Measurements from ENCODE around the gene CRTAC1.
"Not testable (repeated sequence)": the region's sequence is repeated elsewhere in the genome, so short reads cannot be mapped to it uniquely, and the experiment has no call there.

The CRTAC1 gene

DNA sequence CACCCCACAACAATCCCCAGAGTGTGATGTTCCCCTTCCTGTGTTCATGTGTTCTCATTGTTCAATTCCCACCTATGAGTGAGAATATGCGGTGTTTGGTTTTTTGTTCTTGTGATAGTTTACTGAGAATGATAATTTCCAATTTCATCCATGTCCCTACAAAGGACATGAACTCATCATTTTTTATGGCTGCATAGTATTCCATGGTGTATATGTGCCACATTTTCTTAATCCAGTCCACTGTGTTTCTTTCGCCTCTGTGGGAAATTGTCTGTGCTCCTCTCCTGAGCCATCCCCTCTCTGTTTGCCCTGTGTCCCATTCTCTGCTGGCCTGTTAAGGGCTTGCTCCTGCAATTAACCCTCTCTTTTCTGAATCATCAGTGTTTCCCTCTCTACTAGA is 186.4 kb downstream of the CRTAC1 start:
- DNase-seq (ENCODE audit: low read depth in 1 of 2, low spot score in 1 of 2), result not testable (repeated sequence)

DNA sequence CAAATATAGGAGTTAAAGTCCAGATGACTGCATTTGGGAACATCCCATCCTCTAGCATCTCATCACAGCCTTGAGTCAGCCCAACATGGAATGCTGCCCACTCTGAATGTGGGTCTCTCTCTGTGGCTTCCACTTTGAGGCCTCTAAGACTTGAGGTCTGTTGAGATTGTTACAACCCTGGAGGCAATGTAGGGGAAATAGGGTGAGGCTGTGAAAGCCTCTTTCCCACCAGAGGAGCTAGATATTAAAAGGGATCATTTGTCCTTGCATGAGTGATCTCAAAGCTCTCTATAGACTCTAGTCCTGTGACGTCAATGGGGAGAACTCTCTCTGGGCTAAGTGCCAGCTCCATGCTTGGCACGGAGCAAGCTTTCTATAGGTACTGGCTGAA is 187.1 kb downstream of the CRTAC1 start:
- DNase-seq (ENCODE audit: low read depth in 1 of 2, low spot score in 1 of 2), result no peak

DNA sequence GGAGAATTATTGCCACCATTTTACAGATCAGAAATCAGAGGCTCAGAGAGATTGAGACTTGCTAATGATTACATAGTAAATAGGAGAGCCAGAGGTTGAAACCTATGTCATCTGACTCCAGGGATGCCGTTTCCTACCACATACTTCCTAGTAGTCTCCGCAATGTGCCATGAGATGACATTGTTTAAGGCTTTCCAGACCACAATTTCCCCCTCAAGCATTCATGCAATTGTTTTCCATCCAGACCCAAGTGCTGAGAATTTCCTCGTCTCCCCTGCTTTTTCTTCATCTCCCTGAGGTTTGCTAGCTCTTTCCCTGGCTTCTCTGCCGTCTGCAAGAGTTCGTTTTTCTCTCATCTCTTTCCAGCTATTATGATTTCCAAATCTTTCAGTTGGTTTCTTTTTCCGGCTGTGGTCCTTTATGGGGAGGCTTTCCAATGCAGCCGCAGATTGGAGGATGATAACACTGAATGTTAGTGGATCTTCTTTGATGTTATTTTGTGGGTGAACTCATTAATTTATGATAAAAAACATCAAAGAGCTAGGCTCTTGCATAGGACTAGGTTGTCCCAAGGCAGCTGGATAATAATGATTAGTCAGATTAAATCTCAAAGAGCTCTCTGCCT is 187.7 kb downstream of the CRTAC1 start:
- no peak for DNase-seq (ENCODE audit: low read depth in 1 of 2, low spot score in 1 of 2)

DNA sequence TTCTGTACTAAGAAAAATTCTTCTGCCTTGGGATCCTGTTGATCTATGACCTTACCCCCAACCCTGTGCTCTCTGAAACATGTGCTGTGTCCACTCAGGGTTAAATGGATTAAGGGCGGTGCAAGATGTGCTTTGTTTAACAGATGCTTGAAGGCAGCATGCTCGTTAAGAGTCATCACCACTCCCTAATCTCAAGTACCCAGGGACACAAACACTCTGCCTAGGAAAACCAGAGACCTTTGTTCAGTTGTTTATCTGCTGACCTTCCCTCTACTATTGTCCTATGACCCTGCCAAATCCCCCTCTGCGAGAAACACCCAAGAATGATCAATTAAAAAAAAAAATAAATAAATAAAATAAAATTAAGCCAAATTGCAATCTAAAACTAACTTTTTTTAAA is 188.3 kb downstream of the CRTAC1 start:
- not testable (repeated sequence) for DNase-seq (ENCODE audit: low read depth in 1 of 2, low spot score in 1 of 2)

DNA sequence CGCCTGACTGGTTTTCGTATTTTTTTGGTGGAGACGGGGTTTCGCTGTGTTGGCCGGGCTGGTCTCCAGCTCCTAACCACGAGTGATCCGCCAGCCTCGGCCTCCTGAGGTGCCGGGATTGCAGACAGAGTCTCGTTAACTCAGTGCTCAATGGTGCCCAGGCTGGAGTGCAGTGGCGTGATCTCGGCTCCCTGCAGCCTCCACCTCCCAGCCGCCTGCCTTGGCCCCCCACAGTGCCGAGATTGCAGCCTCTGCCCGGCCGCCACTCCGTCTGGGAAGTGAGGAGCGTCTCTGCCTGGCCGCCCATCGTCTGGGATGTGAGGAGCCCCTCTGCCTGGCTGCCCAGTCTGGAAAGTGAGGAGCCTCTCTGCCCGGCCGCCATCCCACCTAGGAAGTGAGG is 189.3 kb downstream of the CRTAC1 start:
- not testable (repeated sequence) for DNase-seq (ENCODE audit: low read depth in 1 of 2, low spot score in 1 of 2)

DNA sequence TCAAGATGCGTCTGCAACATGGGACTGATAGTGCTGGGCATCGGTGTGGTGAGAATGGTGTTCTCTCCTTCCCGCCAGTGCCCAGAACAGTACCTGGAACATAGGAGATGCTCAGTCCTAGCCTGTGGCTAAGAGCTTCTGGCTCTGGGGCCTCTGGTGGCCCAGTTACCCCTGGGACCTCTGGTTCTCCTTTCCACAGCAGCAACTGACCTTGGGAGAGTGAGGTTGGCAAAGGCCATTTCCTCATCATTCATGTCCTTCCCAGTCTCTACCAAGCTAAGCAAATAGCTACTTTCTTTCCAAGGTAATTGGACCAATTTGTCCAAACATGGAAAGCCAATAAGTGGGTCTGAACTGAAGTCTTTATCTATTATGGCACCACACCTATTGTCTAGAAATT is 192.3 kb downstream of the CRTAC1 start:
- DNase-seq (ENCODE audit: low read depth in 1 of 2, low spot score in 1 of 2), result no peak

DNA sequence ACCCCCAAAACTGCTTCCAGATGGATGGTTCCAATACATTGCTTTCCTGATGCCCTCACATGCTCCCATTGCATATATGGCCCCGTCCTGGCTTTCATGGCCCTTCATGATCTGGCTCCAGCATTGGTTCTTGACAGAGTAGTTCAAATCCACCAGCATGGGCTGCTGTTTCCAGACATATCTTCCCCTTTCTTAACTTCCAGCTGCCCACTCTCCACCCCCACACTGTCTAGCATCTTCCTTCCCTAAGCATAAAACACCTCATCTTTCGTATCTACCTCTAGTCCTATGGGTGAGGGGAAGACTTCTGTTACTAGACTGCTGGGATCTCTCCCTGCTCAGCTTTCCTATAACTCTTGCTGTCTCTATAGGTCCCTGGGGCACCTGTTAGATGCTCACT is 194.0 kb downstream of the CRTAC1 start:
- no peak for DNase-seq (ENCODE audit: low read depth in 1 of 2, low spot score in 1 of 2)

DNA sequence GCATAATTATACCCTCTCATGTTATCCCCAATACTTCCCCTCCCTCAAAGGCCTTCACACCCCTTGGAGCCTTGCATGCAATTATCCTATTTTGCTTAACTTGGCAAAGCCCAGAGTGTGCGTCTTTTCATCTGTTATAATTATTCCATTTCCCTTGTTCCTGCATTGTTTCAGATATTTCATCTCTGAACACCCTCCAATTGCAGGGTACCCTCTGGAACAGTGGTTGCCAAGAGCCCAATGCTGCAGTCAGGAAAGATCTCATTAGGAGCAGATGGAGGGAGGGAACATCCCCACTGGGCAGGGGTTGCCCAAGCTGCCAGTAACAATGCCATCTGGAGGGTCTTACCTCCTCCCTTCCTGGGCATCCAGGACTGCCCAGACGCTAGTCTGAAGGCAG is 199.2 kb downstream of the CRTAC1 start:
- no peak for DNase-seq (ENCODE audit: low read depth in 1 of 2, low spot score in 1 of 2)

DNA sequence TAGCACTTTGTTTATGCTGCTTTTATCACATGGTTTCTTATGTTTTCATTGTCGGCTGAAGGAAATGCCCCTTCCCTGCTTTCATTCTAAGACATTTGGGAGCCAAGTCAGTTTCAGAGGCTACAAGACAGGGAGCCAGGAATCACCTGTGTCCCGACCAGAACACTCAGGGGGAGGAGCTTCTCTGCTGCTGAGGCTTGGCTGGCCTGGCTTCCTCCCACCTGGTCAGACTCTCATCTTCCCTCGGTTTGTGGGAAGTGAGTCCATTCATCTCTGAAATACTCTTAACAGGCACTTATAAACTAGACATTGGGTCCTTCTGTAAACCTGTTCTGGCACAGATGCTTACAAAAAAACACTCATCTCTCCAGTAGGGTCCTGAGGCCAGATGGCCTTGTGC is 200.4 kb downstream of the CRTAC1 start:
- DNase-seq (ENCODE audit: low read depth in 1 of 2, low spot score in 1 of 2), result no peak

DNA sequence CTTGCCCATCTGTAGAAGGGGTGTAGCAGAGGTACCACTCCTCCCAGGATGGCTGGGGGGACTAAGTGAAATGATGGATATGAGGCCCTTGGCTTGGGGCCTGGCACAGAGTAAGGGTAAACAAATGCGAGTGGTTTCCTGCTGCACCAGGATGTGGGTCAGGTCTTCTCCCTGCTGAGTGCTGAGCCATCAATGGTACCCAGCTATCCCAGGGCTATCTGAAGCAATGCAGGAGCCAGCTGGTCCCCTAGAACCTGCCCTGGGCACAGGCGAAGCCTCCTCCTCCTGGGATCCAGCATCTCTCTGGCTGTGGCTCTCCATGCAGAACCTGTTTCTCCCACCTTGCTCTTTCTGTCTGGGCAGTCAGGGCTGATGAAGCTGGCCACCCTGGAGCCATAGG is 201.7 kb downstream of the CRTAC1 start:
- no peak for DNase-seq (ENCODE audit: low read depth in 1 of 2, low spot score in 1 of 2)

DNA sequence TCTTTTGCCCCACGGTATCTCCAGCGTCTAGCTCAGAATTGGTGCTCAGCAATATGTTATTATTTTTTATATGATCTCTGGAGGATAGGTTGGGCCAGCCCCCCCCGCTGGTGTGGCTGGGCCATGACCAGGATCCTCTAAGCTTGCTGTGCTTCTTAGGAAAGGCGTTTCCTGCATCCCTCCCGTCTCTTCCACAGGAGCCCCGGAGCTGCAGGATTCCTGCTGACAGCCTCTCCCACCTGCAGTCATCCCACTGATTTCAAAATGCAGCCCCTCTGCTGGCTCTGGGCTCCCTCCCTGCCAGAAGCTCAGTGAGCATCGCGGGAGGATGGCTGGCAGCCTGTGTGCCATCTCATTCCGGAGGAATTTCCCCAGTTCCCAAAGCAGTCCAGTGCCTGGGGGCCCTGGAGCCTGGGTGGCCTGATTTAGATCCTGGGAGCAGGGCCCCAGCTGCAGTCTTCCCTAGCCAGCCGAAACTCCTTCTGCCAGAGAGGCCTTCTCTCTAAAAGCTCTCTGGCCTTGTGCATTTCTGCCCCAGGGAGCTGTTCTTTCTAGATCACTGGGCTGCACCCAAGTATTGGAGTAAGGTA is 202.6 kb downstream of the CRTAC1 start:
- no peak for DNase-seq (ENCODE audit: low read depth in 1 of 2, low spot score in 1 of 2)

DNA sequence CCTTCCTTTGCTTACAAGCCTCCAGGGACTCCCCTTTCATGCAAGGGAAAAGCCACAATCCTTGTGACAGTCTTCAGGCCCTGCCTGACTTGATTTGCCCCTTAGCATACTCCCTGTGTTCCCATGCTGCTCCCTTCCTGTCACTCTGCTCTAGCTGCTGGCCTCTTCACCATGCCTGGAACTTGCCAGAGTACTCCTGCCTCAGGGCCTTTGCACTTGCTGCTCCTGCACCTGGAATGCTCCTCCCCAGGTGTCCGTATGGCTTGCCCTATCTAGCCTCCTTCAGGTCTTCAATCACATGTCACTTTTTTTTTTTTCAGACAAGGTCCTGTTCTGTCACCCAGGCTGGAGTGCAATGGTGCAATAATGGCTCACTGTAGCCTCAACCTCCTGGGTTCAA is 203.5 kb downstream of the CRTAC1 start:
- DNase-seq (ENCODE audit: low read depth in 1 of 2, low spot score in 1 of 2), result no peak

DNA sequence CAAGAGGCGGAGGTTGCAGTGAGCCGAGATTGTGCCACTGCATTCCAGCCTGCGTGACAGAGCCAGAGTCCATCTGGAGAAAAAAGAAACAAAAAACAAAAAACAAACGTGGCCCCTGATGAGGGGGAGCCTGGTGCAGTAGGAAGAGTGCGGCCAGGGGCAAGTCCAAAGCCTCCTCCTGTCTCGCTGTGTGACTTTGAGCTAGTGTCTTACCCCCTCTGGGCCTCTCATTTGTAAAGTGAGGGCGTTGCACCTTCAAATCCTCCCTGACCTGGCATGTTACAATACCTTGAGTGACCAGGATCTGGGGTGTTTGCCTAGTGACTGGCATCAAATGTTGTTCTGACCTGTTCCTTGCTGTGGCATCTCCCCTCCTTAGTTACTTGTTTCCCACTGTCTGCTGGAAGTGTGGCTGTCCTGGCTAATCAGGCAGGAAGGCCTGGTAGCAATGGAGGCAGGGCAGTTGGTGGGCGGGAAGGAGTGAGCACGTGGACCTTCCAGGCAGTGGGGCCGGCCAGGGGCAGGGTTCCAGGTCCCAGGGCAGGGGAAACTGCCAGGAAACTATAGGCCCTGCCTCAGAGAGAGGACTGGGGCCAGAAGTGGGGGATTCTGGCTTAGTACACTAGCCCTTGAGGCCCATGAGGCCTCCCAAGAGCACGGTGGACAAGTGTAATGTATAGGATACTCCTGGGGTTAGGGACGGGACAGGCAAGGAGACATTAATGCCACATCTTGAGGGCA is 205.2 kb downstream of the CRTAC1 start:
- no peak for DNase-seq (ENCODE audit: low read depth in 1 of 2, low spot score in 1 of 2)

DNA sequence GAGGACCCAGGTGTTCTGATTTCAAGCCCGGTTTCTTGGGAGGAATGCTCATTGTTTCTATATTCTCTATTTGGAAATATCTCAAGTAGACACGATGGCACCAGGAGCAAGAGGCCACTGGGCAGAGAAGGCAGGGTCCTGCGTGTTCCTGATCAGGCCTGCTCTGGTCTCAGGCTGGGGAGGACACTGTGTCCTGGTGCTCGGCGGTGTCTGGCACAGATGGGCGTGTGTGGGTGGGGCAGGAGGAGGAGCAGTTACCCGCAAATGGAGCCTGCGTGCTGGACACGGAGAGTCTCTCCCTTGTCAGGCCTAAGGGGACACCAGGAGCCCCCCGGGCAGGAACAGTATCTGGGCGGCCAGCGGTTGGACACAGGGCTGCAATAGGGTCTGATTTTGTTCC is 206.7 kb downstream of the CRTAC1 start:
- DNase-seq (ENCODE audit: low read depth in 1 of 2, low spot score in 1 of 2), result no peak

DNA sequence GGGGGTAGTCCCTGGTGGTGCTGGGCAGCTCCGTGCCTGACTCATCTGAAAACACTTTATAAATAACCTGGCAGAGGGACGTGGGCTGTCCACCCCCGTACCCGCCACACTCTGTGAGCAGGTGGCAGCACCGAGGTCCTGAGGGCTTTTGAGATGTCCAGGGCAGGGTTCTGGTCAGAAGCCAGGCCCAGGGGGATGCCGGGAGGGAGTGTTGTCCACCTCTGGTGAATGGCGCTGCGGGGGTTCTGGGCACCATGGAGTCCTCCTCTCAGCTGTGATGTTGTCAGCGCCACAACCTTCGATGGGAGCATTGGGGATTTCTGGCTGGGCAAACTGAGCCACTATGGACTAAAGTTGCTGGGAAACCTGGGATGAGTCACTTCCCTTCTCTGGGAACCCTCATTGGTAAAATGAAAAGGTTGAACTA is 208.1 kb downstream of the CRTAC1 start:
- DNase-seq (ENCODE audit: low read depth in 1 of 2, low spot score in 1 of 2), result no peak

DNA sequence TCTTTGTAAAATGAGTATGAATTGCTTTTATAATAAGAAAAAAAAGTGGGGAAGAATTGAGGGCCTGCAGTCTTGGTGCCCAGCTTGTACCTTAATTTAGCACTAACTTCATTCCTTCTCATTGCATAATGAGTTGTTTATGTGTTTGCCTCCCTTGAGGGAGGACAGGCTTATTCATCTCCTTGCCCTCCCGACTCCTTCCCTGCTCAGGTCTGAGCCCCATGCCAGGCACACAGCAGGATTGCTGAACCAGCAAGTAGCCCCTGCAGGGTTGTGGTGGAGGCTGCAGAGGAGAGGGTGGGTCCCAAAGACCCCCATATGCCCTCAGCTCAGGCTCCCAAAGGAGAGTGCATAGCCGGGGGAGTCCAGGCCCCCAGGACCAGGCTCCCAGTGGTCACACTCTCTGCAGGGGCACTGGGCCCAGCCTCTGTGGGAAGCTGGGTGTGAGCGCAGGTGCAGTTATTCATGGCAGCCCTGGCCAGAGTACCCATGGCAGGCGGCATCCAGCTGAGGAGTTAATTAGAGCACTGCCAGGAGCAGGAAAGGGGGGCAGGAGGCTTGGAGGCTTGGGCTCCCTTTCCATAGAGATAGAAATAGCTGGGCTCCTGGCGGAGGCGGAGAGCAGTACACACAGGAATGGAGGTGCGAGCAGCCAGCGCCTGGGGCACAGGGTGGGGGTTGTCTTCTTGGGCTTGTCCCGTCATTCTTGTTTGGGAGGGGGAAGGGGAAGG is 208.9 kb downstream of the CRTAC1 start:
- no peak for DNase-seq (ENCODE audit: low read depth in 1 of 2, low spot score in 1 of 2)

DNA sequence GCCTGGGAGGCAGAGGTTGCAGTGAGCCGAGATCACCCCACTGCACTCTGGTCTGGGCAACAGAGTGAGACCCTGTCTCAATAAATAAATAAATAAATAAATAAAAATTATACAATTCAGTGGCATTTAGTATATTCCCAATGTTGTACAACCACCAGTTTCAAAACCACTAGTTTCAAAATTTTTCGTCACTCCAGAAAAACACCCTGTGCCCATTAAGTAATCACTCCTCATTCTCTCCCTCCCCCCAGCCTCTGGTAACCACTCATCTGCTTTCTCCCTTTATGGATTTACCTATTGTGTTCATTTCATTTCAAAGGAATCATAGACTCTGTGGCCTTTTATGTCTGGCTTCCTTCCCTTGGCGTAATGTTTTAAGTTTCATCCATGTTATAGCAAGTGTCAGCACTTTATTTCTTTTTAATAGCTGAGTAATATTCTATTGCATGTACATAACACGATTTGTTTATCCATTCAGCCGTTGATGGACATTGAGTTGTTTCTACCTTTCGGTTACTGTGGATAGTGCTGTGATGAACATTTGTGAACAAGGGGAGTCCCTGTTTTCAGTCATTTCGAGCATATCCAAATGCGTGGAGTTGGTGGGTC is 210.2 kb downstream of the CRTAC1 start:
- no peak for DNase-seq (ENCODE audit: low read depth in 1 of 2, low spot score in 1 of 2)

DNA sequence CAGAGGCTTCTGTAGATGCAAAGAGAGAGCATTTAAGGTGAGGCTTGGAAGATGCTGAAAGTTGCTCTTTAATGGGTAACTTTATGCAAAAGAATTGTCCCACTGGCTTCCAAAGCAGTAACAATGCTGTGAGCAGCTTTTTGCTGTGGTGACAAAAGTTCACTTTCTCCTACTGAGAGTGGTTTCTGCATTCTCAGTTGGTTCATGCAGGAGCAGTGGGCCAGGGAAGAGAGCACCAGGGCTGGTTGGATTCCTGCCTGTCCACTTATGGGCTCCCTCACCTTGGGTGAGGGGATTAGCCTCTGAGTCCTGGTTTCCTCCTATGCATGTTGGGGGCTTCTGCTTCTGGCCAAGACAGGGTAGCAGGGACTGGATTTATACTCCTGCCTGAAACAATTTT is 211.8 kb downstream of the CRTAC1 start:
- no peak for DNase-seq (ENCODE audit: low read depth in 1 of 2, low spot score in 1 of 2)

DNA sequence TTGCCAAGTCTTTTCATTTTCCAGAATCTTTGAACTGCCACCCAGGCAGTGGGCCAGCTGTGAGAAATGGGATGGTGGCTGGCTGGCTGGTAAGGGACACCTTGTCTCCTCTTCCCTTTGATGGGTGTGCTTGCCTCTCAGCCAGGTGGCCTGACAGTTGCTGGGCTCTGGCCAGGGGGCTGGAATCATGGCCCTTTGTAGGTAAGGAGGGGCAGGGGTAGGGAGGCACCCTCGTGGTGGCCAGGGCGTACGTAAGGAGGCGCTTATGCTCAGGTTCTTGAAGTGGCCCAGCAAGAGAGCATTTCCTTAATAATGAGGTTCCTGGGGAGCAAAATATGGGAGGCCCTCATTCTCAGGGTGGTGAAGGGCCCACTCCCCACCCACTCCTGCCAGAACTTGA is 213.8 kb downstream of the CRTAC1 start:
- DNase-seq (ENCODE audit: low read depth in 1 of 2, low spot score in 1 of 2), result no peak
